HG02885 (cell line): ENCODE measurements around the gene MLLT6.
A peak's percentile ranks its signal among the peaks of the same experiment; 100 is the strongest.

Experiments
- ATAC-seq: cut with Tn5 transposase; IDR thresholded peaks from one replicate; pipeline ENCODE4 v1.9.1; 2021; ENCODE audit warnings: mild to moderate bottlenecking; ENCODE audit not compliant: unreplicated experiment, poor library complexity

Gene MLLT6

GRCh38 chr17:38674749-38675615, 30.1 kb upstream of the MLLT6 start, which contains the start of gene EPOP:
EPOP (minus strand) TSS chr17:38674957; CDS start chr17:38674495, 462 bp downstream.
- peak; percentile 80 for ATAC-seq

- peak; percentile 35 for ATAC-seq
Measured at GRCh38 chr17:38676706-38677504, 28.2 kb upstream of the MLLT6 start.

- ATAC-seq: no peak
Measured at GRCh38 chr17:38677819-38678218, 27.3 kb upstream of the MLLT6 start.

GRCh38 chr17:38681096-38681495, 24.0 kb upstream of the MLLT6 start:
- no peak for ATAC-seq

GRCh38 chr17:38685491-38685890, 19.6 kb upstream of the MLLT6 start:
- no peak for ATAC-seq

- ATAC-seq: no peak
Measured at GRCh38 chr17:38687286-38687685, 17.8 kb upstream of the MLLT6 start.

- ATAC-seq: no peak
Measured at GRCh38 chr17:38690386-38690785, 14.7 kb upstream of the MLLT6 start.

- no peak for ATAC-seq
Measured at GRCh38 chr17:38691154-38691553, 13.9 kb upstream of the MLLT6 start.

GRCh38 chr17:38693700-38694329, 11.3 kb upstream of the MLLT6 start:
- ATAC-seq: no peak

- no peak for ATAC-seq
Measured at GRCh38 chr17:38697061-38697820, 7.8 kb upstream of the MLLT6 start.

GRCh38 chr17:38698760-38699159, 6.3 kb upstream of the MLLT6 start:
- ATAC-seq: no peak

GRCh38 chr17:38701504-38702165, 3.4 kb upstream of the MLLT6 start:
- ATAC-seq: peak; percentile 27

GRCh38 chr17:38702166-38702915, 2.7 kb upstream of the MLLT6 start:
- ATAC-seq: peak; percentile 38

- ATAC-seq: no peak
Measured at GRCh38 chr17:38702916-38703741, 1.9 kb upstream of the MLLT6 start.

- peak; percentile 26 for ATAC-seq
Measured at GRCh38 chr17:38703742-38704605, 1.1 kb upstream of the MLLT6 start.

- ATAC-seq: no peak
Measured at GRCh38 chr17:38705523-38705802, 390 bp downstream of the MLLT6 start.

GRCh38 chr17:38705803-38706504, 881 bp downstream of the MLLT6 start:
- no peak for ATAC-seq
